Measurements from ENCODE around the gene ANKRD52. TPM values are rescaled to one million over a fixed set of nuclear protein-coding genes. Genes with fewer than 3 reads are reported as not detected.

Gene ANKRD52
- polyA plus RNA-seq, 2 of the 4 experiments (the other 2 are of a cell fraction) = 26.1 to 48.7 TPM

GRCh38 chr12:56216461-56216860 is 41.7 kb downstream of the ANKRD52 start:
- no peak overlapping the region for H3K27ac ChIP-seq
- POLR2A ChIA-PET = no interaction called here
- peaks cover 9% of the 10 kb centered on the region; the same call in 1 of the 3 replicates for H3K4me1 ChIP-seq
- ATAC-seq = no peak
- CTCF ChIA-PET = interaction anchor here (0.6 to 3.4 kb wide), 9 partner anchors 10 to 1067 kb away, joined by 3 to 17 read pairs (median 3); partner anchors contain the start of genes ANKRD52 and SMARCC2
- TF ChIP-seq EP300 (IDR thresholded peaks at IDR 0.05) (no peak), RFX5 (IDR thresholded peaks at IDR 0.05) (no peak)
- H3K4me3 ChIP-seq = no peak overlapping the region
- H3K4me2 ChIP-seq = no peak overlapping the region
- no peaks in the 10 kb centered on the region for H3K9me3 ChIP-seq
- WGBS (ENCODE audit: missing lambda C conversion rate) = 90% methylated on average over 3 of the region's 3 CpGs
- no peak for FAIRE-seq
- DNase-seq (ENCODE audit: low read depth in 1 of 2, low spot score in 1 of 2) = no peak

- ChIA-PET CTCF (interaction anchor here (0.6 to 1.2 kb wide), 7 partner anchors 9 to 321 kb away, joined by 3 to 8 read pairs (median 3); partner anchors contain the start of genes ANKRD52 and SMARCC2), POLR2A (no interaction called here)
- H3K4me2 ChIP-seq = no peak overlapping the region
- H3K9me3 ChIP-seq = no peaks in the 10 kb centered on the region
- no peak for FAIRE-seq
- no peak overlapping the region for H3K4me3 ChIP-seq
- 90% methylated on average over 5 of the region's 5 CpGs for WGBS (ENCODE audit: missing lambda C conversion rate)
- no peaks in the 10 kb centered on the region for H3K4me1 ChIP-seq
- no peak for ATAC-seq
- no peak for DNase-seq (ENCODE audit: low read depth in 1 of 2, low spot score in 1 of 2)
- H3K27ac ChIP-seq = no peak overlapping the region
- TF ChIP-seq MAX (IDR thresholded peaks at IDR 0.05) (no peak), ZNF302 (CRISPR knock-in tag; IDR thresholded peaks at IDR 0.05) (no peak), HES2 (IDR thresholded peaks at IDR 0.05) (no peak), RARB (CRISPR knock-in tag; IDR thresholded peaks at IDR 0.05) (no peak), RCOR1 (IDR thresholded peaks at IDR 0.05; ENCODE audit: low read depth, low read length) (no peak), MAZ (IDR thresholded peaks at IDR 0.05; ENCODE audit: borderline replicate concordance, low read depth, low read length) (no peak), NPAS2 (CRISPR knock-in tag; IDR thresholded peaks at IDR 0.05; ENCODE audit: borderline replicate concordance) (no peak), SREBF2 (IDR thresholded peaks at IDR 0.05) (no peak)
Measured at GRCh38 chr12:56213878-56214277, 44.3 kb downstream of the ANKRD52 start.

GRCh38 chr12:56212361-56212760 is 45.8 kb downstream of the ANKRD52 start:
- Histone ChIP-seq H3K4me2 (no peak overlapping the region), H3K27ac (no peak overlapping the region), H3K4me1 (no peaks in the 10 kb centered on the region), H3K4me3 (no peak overlapping the region), H3K9me3 (no peaks in the 10 kb centered on the region)
- 71% methylated on average over 1 of the region's 1 CpG for WGBS (ENCODE audit: missing lambda C conversion rate)
- no peak for DNase-seq (ENCODE audit: low read depth in 1 of 2, low spot score in 1 of 2)
- CTCF ChIA-PET = interaction anchor here (1.0 to 3.1 kb wide), 7 partner anchors 8 to 54 kb away, joined by 3 to 25 read pairs (median 3); partner anchors contain the start of genes ANKRD52, COQ10A and RNF41
- no peak for TF ChIP-seq BHLHE40 (IDR thresholded peaks at IDR 0.05; ENCODE audit: low read depth, low read length)
- TF ChIP-seq RARB (CRISPR knock-in tag; IDR thresholded peaks at IDR 0.05) = no peak
- TF ChIP-seq POLR2A (IDR thresholded peaks at IDR 0.05; ENCODE audit: low read length) = no peak
- no peak for TF ChIP-seq HOXA7 (CRISPR knock-in tag; IDR thresholded peaks at IDR 0.05)
- no peak for TF ChIP-seq KDM1A (IDR thresholded peaks at IDR 0.05; ENCODE audit: low read depth)
- no peak for TF ChIP-seq HOXB5 (CRISPR knock-in tag; IDR thresholded peaks at IDR 0.05)
- no peak for TF ChIP-seq RCOR1 (IDR thresholded peaks at IDR 0.05; ENCODE audit: low read depth, low read length)
- TF ChIP-seq MAFK (IDR thresholded peaks at IDR 0.05; ENCODE audit: partially characterized antibody) = no peak
- no peak for TF ChIP-seq POLR2AphosphoS2 (conservative IDR thresholded peaks at IDR 0.05; ENCODE audit: low read length)
- no peak for ATAC-seq
- POLR2A ChIA-PET = interaction anchor here (0.9 kb wide), 1 partner anchor 10 kb away, joined by 3 read pairs; the partner anchor contains the start of gene RNF41
- FAIRE-seq = no peak

GRCh38 chr12:56208006-56208405 is 50.2 kb downstream of the ANKRD52 start:
- DNase-seq (ENCODE audit: low read depth in 1 of 2, low spot score in 1 of 2) (no peak), ATAC-seq (no peak), FAIRE-seq (no peak)
- H3K4me3 ChIP-seq = no peak overlapping the region
- no peak for TF ChIP-seq POLR2A (IDR thresholded peaks at IDR 0.05; ENCODE audit: low read length)
- no peak for TF ChIP-seq GATA3 (IDR thresholded peaks at IDR 0.05; ENCODE audit: borderline replicate concordance)
- no peak for TF ChIP-seq SMC3 (IDR thresholded peaks at IDR 0.05)
- TF ChIP-seq RAD21 (conservative IDR thresholded peaks at IDR 0.05 in 1 of 2, IDR thresholded peaks at IDR 0.05 in 1 of 2) = no peak
- TF ChIP-seq SREBF2 (IDR thresholded peaks at IDR 0.05) = no peak
- TF ChIP-seq CHD4 (IDR thresholded peaks at IDR 0.05; ENCODE audit: borderline replicate concordance) = no peak
- TF ChIP-seq KDM1A (IDR thresholded peaks at IDR 0.05; ENCODE audit: low read depth) = no peak
- TF ChIP-seq TFCP2L1 (CRISPR knock-in tag; IDR thresholded peaks at IDR 0.05) = no peak
- TF ChIP-seq JUN (IDR thresholded peaks at IDR 0.05) = no peak
- TF ChIP-seq EHF (CRISPR knock-in tag; IDR thresholded peaks at IDR 0.05) = no peak
- TF ChIP-seq CTCF (IDR thresholded peaks at IDR 0.05) = no peak
- TF ChIP-seq RNF2 (IDR thresholded peaks at IDR 0.05; ENCODE audit: borderline replicate concordance, low read depth) = no peak
- no peak for TF ChIP-seq HMGXB4 (CRISPR knock-in tag; IDR thresholded peaks at IDR 0.05; ENCODE audit: borderline replicate concordance)
- POLR2A ChIA-PET = interaction anchor here (0.6 to 3.4 kb wide), 2 partner anchors 14 to 417 kb away, joined by 3 to 34 read pairs; partner anchors contain the start of gene RNF41
- no peaks in the 10 kb centered on the region for H3K4me1 ChIP-seq
- no peaks in the 10 kb centered on the region for H3K9me3 ChIP-seq
- no peak overlapping the region for H3K4me2 ChIP-seq
- CTCF ChIA-PET = interaction anchor here (0.8 to 6.1 kb wide), 9 partner anchors 9 to 306 kb away, joined by 3 to 77 read pairs (median 5); partner anchors contain the start of genes ANKRD52, COQ10A, RNF41 and SMARCC2
- WGBS (ENCODE audit: missing lambda C conversion rate) = 94% methylated on average over 6 of the region's 6 CpGs
- H3K27ac ChIP-seq = no peak overlapping the region

Measured in A549 (cell line).